Lower leg skin (tissue), 3 donors: ENCODE data around the gene ETFA.

ENCODE experiments used
- CTCF ChIP-seq, 3 donors: fragments of 450-650 bp; IDR thresholded peaks; one replicate each; pipeline ENCODE4 v1.5.1; 2016; ENCODE audit warnings: antibody characterized with exemption in 3 of 3, mild to moderate bottlenecking in 3 of 3, moderate library complexity in 2 of 3
- POLR2A ChIP-seq, 2 donors: fragments of 450-650 bp; IDR thresholded peaks; one replicate each; pipeline ENCODE4 v1.6.1; 2016 to 2017; ENCODE audit warnings: antibody characterized with exemption in 2 of 2, mild to moderate bottlenecking in 1 of 2, moderate library complexity in 1 of 2

DNA sequence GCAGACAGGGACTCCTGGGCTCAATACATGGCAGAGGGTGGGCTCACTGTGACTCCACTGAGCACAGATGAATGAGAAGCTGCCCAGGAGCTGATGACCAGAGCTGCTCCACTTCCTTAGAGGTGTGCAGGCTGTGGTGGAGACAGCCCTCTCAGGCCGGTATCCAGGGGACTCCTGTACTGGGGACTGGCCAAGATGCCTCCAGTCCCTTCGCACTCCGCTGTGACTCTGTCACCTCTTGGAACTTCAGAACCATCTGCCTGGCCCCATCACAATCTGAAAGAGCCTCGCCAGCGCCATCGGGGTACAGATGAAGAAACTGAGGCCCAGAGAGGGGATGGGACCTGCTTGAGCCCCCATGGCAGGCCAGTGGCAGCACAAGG, 111.2 kb downstream of the ETFA start:
- TF ChIP-seq CTCF (IDR thresholded peaks at IDR 0.05) (no peak), POLR2A (IDR thresholded peaks at IDR 0.05) (no peak)
